HG02938 (cell line): ENCODE results near the gene GYS1.
"Not testable (repeated sequence)": the region's sequence is repeated elsewhere in the genome, so short reads cannot be mapped to it uniquely, and the experiment has no call there.

Experiments used
- ATAC-seq: cut with Tn5 transposase; IDR thresholded peaks from one replicate; pipeline ENCODE4 v1.9.1; 2021; ENCODE audit warnings: mild to moderate bottlenecking, moderate library complexity; ENCODE audit not compliant: unreplicated experiment

GYS1 gene

GRCh38 chr19:49018388-49019241 lies 25.5 kb upstream of the GYS1 start:
- ATAC-seq: not testable (repeated sequence)

- ATAC-seq: no peak
These were observed 24.7 kb upstream of the GYS1 start for GRCh38 chr19:49017666-49018351.

GRCh38 chr19:49017041-49017665 lies 24.0 kb upstream of the GYS1 start, which contains the start of gene LHB:
Gene LHB, minus strand, starts transcription at chr19:49017091. Its CDS starts 10 bp downstream, at chr19:49017081.
- ATAC-seq: no peak

GRCh38 chr19:49016067-49016839 lies 23.1 kb upstream of the GYS1 start:
- no peak for ATAC-seq

- no peak for ATAC-seq
These were observed 21.8 kb upstream of the GYS1 start for GRCh38 chr19:49014870-49015255.

GRCh38 chr19:49014123-49014869 lies 21.2 kb upstream of the GYS1 start:
- ATAC-seq: no peak

DNA sequence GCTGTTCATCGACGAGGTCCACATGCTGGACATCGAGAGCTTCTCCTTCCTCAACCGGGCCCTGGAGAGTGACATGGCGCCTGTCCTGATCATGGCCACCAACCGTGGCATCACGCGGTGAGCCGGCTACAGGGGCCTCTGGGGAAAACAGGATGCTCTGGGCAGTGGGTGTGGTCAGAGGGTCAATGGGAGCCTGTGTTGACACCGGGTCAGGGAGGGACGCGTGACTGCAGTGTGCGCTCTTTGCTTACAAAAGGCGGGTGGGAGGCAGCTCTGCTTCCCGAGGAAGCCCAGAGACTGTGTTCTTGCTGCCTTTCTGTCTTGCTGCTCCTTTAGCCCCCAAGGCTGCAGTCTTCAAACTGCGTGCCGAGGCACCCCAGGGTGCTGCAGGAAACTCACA lies 18.1 kb upstream of the GYS1 start:
- no peak for ATAC-seq

DNA sequence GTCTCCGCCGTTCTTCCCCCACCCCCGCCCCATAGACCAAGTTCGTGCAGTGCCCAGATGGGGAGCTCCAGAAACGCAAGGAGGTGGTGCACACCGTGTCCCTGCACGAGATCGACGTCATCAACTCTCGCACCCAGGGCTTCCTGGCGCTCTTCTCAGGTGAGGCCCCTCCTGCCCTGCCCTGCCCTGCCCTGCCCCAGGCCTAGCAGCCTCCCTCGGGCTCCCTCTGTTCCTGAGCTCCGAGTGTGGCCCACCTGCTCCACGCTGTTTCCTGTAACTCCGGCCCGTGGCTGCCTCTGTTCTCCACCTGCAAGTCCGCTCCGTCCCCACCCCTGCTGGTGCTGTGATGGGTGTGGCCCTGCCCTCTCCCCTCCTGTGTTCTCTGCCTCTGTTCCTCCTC lies 17.3 kb upstream of the GYS1 start:
- no peak for ATAC-seq

DNA sequence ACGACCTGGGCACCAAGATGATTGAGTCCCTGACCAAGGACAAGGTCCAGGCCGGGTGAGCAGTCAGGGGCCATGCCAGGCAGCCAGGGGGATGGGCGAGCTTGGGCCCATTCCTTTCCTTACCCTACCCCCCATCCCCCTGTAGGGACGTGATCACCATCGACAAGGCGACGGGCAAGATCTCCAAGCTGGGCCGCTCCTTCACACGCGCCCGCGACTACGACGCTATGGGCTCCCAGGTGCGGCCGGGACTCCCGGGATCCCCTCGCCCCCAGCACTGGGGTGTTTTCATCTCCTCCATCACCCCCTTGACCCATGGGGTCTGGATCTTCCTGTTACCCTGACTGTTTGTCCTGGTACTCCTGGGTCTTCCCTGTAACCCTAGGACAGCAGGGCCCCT lies 16.7 kb upstream of the GYS1 start:
- ATAC-seq: no peak

- no peak for ATAC-seq
These were observed 13.8 kb upstream of the GYS1 start for GRCh38 chr19:49006905-49007304.

DNA sequence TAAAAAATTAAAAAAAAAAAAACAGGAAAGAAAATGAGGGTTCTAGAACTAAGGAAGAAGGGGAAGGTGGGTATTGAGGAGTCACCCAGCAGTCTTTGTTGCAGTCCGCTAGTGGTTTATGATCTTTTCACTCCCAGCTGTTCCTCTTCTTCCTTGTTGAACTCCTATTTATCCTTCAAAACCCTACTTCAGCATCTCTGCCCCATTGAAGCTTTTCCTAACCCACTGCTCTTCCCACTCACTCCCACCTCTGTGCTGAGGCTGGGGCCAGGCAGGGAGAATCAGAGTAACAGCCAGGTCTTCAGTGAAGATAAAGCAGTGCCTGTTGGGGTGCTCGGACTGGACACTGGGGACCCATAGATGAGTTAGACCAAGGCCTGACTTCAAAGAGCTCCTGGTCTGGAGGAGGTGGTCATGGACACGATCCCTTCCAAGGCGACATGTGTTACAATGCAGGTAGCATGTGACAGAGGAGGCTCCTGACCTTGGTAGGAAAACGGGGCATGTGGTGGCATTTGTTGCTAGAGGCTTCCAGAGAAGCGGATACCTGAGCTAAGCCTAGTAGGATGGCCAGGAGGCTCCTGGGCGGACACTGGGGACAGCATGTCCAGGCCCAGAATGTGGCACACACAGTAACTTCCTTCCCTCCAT lies 12.0 kb upstream of the GYS1 start:
- no peak for ATAC-seq

GRCh38 chr19:49004133-49004532 lies 11.0 kb upstream of the GYS1 start:
- ATAC-seq: no peak

GRCh38 chr19:48999481-49000325 lies 6.6 kb upstream of the GYS1 start:
- no peak for ATAC-seq

GRCh38 chr19:48997972-48998371 lies 4.9 kb upstream of the GYS1 start:
- ATAC-seq: no peak

DNA sequence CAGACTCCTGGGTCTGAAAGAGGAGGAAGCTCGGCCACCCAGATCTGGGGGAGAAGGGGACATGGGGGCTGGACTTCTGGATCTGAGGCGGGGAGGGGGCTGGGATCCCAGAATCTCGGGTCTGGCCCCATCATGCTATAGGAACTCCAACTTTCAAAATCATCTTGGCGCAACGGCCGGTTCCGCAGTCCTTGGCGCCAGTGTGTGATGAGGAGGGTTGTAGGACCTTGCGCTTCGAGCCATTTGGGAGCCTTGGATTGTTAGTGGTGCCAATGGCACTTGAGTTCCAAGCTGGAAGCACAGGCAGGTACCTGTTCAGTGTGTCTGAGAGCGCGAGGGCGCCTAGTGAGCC lies 902 bp upstream of the GYS1 start:
- no peak for ATAC-seq

DNA sequence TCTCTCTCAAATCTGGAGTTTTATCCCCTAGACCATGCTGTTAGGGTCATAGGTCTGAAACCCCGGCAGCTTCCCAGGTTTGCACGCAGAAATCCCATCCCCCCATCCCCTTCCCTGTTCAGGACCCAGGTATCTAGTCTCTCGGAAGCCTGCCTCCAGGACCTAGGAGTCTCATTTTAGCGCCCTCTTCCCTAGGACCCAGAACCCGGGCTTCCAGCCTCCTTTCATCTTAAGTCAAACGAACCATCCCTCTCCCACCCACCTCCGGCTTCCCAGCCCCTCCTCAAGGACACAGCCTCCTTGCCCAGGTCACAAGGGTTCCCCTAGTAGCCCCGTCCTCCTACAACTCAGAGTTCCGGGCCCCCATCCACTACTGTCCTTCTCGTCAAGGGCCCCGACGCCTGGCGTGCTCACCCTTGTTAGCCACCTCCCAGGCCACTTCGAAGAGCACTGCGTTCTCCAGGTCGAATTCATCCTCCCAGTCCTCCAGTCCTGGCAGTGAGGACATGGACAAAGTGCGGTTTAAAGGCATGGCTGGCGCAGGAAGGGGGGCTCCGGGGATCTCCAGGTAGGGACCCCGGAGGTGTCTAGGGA lies 431 bp downstream of the GYS1 start:
- peak; percentile 6 for ATAC-seq

GRCh38 chr19:48991873-48992580 lies 1.1 kb downstream of the GYS1 start:
- no peak for ATAC-seq

DNA sequence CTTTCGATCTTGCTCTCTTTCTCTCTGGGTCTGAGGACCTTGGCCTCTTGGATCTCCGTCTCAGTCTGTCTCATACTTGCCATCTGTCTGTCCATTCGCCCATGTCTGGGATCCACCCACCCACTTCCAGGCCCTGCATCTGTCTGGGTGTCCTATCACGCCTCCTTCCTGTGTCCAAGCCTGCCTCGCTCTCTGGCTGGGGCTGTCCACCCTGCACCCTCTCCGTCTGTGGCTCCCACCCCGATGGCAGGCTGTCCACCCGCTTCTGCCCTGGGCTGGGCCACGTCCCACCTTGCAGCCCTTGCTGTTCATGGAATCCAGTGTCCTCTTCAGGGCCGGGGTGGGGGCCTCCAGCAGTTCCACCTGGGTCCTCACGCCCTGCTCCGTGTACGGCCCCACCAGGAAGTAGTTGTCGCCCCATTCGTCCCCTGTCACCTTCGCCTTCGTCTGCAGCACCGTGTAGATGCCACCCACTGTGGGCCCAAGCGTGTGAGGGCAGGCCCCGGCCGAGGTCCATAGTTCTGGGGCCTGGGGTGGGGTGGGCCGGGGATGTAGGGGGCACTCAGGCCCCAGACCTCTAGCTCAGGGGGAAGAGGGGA lies 2.0 kb downstream of the GYS1 start:
- ATAC-seq: no peak
